ENCODE measurements around the gene CBY2.

CBY2 gene

GRCh38 chr13:45704211-45704739 is 2.2 kb downstream of the CBY2 start:
- Histone ChIP-seq H3K4me1 (ENCODE audit: control insufficient read depth in 1 of 2, insufficient read depth in 1 of 2, low read depth in 1 of 2, low read length in 1 of 2) (no peaks in the 10 kb centered on the region), H3K4me3 (ENCODE audit: low read depth in 1 of 2, low read length in 1 of 2) (no peak overlapping the region), H3K27ac (no peak overlapping the region), H3K27me3 (no peaks in the 10 kb centered on the region), H3K9me3 (no peaks in the 10 kb centered on the region), H3K36me3 (no peaks in the 10 kb centered on the region)
- TF ChIP-seq CTCF (IDR thresholded peaks at IDR 0.05): no peak

- TF ChIP-seq CTCF (IDR thresholded peaks at IDR 0.05): no peak
- no peaks in the 10 kb centered on the region for H3K36me3 ChIP-seq
- no peaks in the 10 kb centered on the region for H3K27me3 ChIP-seq
- no peak overlapping the region for H3K27ac ChIP-seq
- no peaks in the 10 kb centered on the region for H3K9me3 ChIP-seq
- H3K4me3 ChIP-seq (ENCODE audit: low read depth in 1 of 2, low read length in 1 of 2): no peak overlapping the region
- no peaks in the 10 kb centered on the region for H3K4me1 ChIP-seq (ENCODE audit: control insufficient read depth in 1 of 2, insufficient read depth in 1 of 2, low read depth in 1 of 2, low read length in 1 of 2)
These were observed 3.0 kb downstream of the CBY2 start for GRCh38 chr13:45704854-45705695.

- Histone ChIP-seq H3K4me1 (ENCODE audit: control insufficient read depth in 1 of 2, insufficient read depth in 1 of 2, low read depth in 1 of 2, low read length in 1 of 2) (no peaks in the 10 kb centered on the region), H3K27me3 (no peaks in the 10 kb centered on the region), H3K36me3 (no peaks in the 10 kb centered on the region), H3K27ac (no peak overlapping the region), H3K9me3 (no peaks in the 10 kb centered on the region), H3K4me3 (ENCODE audit: low read depth in 1 of 2, low read length in 1 of 2) (no peak overlapping the region)
- no peak for TF ChIP-seq CTCF (IDR thresholded peaks at IDR 0.05)
These were observed 3.8 kb downstream of the CBY2 start for GRCh38 chr13:45705918-45706317.

GRCh38 chr13:45707516-45708100 is 5.5 kb downstream of the CBY2 start:
- H3K27me3 ChIP-seq: no peaks in the 10 kb centered on the region
- H3K36me3 ChIP-seq: no peaks in the 10 kb centered on the region
- H3K27ac ChIP-seq: no peak overlapping the region
- H3K9me3 ChIP-seq: no peaks in the 10 kb centered on the region
- no peak overlapping the region for H3K4me3 ChIP-seq (ENCODE audit: low read depth in 1 of 2, low read length in 1 of 2)
- TF ChIP-seq CTCF (IDR thresholded peaks at IDR 0.05): no peak
- H3K4me1 ChIP-seq (ENCODE audit: control insufficient read depth in 1 of 2, insufficient read depth in 1 of 2, low read depth in 1 of 2, low read length in 1 of 2): no peaks in the 10 kb centered on the region

GRCh38 chr13:45711951-45712350 is 9.8 kb downstream of the CBY2 start:
- Histone ChIP-seq H3K4me3 (ENCODE audit: low read depth in 1 of 2, low read length in 1 of 2) (no peak overlapping the region), H3K36me3 (no peaks in the 10 kb centered on the region), H3K4me1 (ENCODE audit: control insufficient read depth in 1 of 2, insufficient read depth in 1 of 2, low read depth in 1 of 2, low read length in 1 of 2) (no peaks in the 10 kb centered on the region), H3K9me3 (no peaks in the 10 kb centered on the region), H3K27ac (no peak overlapping the region), H3K27me3 (no peaks in the 10 kb centered on the region)
- TF ChIP-seq CTCF (IDR thresholded peaks at IDR 0.05): no peak
